Neural crest cell (in vitro differentiated cells): Measurements from ENCODE around the gene ZBTB18. TPM values are rescaled to one million over a fixed set of nuclear protein-coding genes. Genes with fewer than 3 reads are reported as not detected.

Experiments
- DNase-seq: peaks from one replicate; pipeline ENCODE4 v3.0.0; 2021; ENCODE audit warnings: low read depth, mixed read lengths, low spot score
- H3K27ac Mint-ChIP-seq: one replicate; pipeline ENCODE4 v1.8.0; 2021; ENCODE audit warnings: mild to moderate bottlenecking, mixed read lengths; ENCODE audit not compliant: unreplicated experiment
- H3K27me3 Mint-ChIP-seq: 2 replicates; pipeline ENCODE4 v1.8.0; 2021; ENCODE audit warnings: low read depth, mild to moderate bottlenecking, mixed read lengths
- H3K36me3 Mint-ChIP-seq: 2 replicates; pipeline ENCODE4 v1.8.0; 2021; ENCODE audit warnings: low read depth, mild to moderate bottlenecking, mixed read lengths
- H3K4me1 Mint-ChIP-seq: 2 replicates; pipeline ENCODE4 v1.8.0; 2021; ENCODE audit warnings: mixed read lengths
- H3K4me3 Mint-ChIP-seq: one replicate; pipeline ENCODE4 v1.8.0; 2021; ENCODE audit warnings: mild to moderate bottlenecking, mixed read lengths
- H3K9me3 Mint-ChIP-seq: 2 replicates; pipeline ENCODE4 v1.8.0; 2021; ENCODE audit warnings: mixed read lengths
- total RNA-seq: library from RNA; stranded (reverse); gene quantifications from 2 replicates; pipeline ENCODE4 v1.2.1, GENCODE V29; 2021
- TF ChIP-seq, protein P1 (sequence below): fragments of 200-600 bp; sonication (generic); conservative IDR thresholded peaks from 2 replicates; pipeline ENCODE4 v1.5.0; 2021; ENCODE audit warnings: antibody characterized with exemption, mild to moderate bottlenecking

ZBTB18 gene
- total RNA-seq, 1 donor from 2014 or later, result 29.3 TPM

DNA sequence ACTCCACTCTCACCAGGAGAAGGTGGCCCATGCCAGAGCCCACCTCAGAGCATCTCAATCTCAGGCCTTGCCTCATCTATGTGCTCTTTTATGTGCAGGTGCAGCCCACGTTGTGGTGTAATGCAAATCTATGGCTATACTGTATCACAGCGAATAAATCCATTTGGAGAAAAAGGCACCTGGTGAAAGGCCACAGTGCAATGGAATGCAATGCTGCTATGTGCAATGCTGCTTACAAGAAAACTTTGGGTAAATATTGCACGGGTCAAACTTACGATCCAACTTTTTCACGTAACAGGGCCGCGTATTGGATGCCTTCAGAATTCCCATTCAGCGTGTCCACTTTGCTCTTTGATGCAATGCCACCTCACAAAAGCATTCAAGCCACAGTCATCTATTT, 13.5 kb downstream of the ZBTB18 start:
- Mint-ChIP-seq H3K27ac (no peak overlapping the region), H3K27me3 (peaks cover 2% of the 10 kb centered on the region), H3K36me3 (no peaks in the 10 kb centered on the region), H3K4me3 (no peak overlapping the region), H3K9me3 (no peaks in the 10 kb centered on the region), H3K4me1 (peaks cover 37% of the 10 kb centered on the region)
- DNase-seq, result no peak
- TF ChIP-seq, protein P1, sequence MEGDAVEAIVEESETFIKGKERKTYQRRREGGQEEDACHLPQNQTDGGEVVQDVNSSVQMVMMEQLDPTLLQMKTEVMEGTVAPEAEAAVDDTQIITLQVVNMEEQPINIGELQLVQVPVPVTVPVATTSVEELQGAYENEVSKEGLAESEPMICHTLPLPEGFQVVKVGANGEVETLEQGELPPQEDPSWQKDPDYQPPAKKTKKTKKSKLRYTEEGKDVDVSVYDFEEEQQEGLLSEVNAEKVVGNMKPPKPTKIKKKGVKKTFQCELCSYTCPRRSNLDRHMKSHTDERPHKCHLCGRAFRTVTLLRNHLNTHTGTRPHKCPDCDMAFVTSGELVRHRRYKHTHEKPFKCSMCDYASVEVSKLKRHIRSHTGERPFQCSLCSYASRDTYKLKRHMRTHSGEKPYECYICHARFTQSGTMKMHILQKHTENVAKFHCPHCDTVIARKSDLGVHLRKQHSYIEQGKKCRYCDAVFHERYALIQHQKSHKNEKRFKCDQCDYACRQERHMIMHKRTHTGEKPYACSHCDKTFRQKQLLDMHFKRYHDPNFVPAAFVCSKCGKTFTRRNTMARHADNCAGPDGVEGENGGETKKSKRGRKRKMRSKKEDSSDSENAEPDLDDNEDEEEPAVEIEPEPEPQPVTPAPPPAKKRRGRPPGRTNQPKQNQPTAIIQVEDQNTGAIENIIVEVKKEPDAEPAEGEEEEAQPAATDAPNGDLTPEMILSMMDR, result no peak

DNA sequence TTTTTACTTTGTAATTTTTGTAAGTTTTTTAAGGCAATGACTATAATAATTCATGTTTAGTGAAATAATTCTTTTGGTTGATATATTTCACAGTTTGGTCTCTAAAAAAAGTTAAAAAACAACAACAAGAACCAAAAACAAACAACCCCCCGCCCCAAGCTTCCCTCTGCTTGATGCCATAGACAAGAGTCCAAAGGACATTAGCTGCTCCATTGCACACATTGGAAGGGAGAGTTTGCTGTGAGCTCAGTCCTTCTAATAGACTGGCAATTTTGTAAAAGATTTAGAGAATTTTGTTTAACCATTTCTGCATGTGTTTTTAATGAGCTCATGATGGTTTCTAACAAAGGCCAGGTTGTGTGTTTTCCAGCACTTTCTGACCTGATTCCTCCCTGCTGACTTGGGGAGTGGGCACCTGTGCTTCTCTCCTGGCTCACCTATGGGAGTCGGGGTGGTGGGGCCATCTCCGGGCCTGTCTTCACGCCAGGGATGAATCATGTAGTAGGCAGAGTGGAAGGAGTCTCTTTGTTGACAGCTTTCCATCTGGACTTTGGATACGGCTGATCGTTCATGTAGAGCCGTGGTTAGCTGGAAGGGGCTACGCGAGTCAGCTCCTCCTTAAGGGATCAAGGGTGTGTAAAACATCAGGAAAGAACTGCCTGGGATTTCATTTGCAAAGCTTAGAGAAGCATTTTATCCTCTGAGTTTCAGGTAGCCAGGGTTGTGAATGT, 14.1 kb downstream of the ZBTB18 start:
- Mint-ChIP-seq H3K27ac (no peak overlapping the region), H3K4me1 (peaks cover 37% of the 10 kb centered on the region), H3K36me3 (no peaks in the 10 kb centered on the region), H3K9me3 (no peaks in the 10 kb centered on the region), H3K4me3 (no peak overlapping the region), H3K27me3 (peaks cover 2% of the 10 kb centered on the region)
- TF ChIP-seq, protein P1, result no peak
- DNase-seq, result no peak

DNA sequence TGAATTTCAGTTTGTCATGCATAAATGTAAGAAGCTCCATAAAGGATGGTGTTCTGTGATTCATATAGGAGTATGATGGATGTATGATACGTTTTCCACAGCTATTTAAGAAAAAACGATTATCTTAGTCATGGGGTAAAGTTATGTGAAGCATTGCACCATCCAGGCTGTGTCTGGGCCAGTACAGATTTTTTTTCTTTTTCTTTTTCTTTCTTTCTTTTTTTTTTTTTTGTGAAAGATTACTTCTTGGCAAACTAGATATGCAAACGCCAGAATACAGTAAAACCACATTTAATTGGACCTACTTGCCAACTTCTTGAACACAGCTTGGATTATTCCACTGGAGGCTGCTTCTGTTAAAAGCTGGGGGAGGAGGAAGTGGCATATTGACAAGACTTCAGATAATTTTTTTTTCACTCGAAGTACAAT, 14.9 kb downstream of the ZBTB18 start:
- no peak for DNase-seq
- H3K4me1 Mint-ChIP-seq, result peaks cover 37% of the 10 kb centered on the region
- peaks cover 2% of the 10 kb centered on the region for H3K27me3 Mint-ChIP-seq
- no peaks in the 10 kb centered on the region for H3K9me3 Mint-ChIP-seq
- no peaks in the 10 kb centered on the region for H3K36me3 Mint-ChIP-seq
- H3K27ac Mint-ChIP-seq, result no peak overlapping the region
- TF ChIP-seq, protein P1, result no peak
- H3K4me3 Mint-ChIP-seq, result no peak overlapping the region

DNA sequence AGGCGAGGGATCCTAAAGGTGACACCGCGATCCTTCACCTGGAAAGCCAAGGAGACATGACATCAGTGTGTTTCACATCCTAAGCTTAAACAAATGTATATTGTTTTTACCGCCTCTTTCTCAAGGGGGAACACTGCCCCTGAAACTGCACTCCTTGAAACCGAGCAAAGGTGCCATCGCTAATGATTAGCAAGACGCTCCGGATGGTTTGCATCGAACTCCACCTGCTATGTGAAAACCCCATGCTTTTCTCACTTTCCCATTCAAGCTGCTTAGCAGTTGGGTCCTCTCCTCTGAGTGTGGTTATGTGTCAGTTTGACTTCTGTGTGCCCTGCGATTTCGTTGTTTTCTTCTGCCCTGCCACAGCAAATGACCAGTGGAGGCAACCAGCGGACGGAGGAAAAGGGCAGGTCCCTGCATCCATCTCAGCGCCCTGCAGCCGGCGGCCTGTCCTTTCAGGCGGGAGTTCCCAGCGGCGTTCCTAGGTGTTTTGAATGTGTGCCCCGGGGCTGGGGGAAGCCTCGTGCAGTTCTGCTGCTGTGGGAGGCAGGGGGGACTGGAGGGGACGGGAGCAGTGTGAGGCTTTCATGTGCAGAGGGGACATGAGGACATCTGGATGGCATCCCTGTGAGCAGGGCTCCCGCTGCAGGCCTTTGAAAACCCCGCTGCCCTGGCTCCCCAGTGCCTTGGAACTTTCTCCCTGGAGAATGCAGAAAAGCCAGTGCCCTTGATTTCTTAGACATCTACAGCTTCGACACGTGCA, 16.1 kb downstream of the ZBTB18 start:
- no peak overlapping the region for H3K27ac Mint-ChIP-seq
- H3K27me3 Mint-ChIP-seq, result peaks cover 2% of the 10 kb centered on the region
- H3K4me3 Mint-ChIP-seq, result no peak overlapping the region
- no peaks in the 10 kb centered on the region for H3K36me3 Mint-ChIP-seq
- H3K9me3 Mint-ChIP-seq, result no peaks in the 10 kb centered on the region
- DNase-seq, result no peak
- TF ChIP-seq, protein P1, result no peak
- H3K4me1 Mint-ChIP-seq, result peaks cover 37% of the 10 kb centered on the region

DNA sequence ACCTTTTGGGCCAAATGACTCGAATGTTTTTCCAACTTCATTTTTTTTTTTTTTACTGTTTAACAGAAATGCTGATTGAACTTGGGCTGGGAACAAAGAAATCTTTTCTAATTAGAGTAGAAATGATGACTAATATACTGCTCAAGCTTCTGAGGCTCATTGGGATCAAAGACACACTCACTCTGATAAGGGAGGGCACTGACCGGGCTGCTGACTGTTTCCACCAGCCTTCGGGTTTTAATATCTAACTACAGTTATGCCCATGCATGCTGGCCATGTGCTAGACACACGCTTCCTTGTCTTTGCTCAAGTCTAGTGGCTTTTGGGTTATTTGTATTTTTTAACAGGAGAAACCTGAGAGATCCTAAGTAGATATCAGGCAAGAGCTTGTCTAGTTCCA, 16.8 kb downstream of the ZBTB18 start:
- DNase-seq, result no peak
- no peak overlapping the region for H3K4me3 Mint-ChIP-seq
- H3K27me3 Mint-ChIP-seq, result peaks cover 2% of the 10 kb centered on the region
- peaks cover 39% of the 10 kb centered on the region for H3K4me1 Mint-ChIP-seq
- TF ChIP-seq, protein P1, result no peak
- no peaks in the 10 kb centered on the region for H3K36me3 Mint-ChIP-seq
- H3K27ac Mint-ChIP-seq, result no peak overlapping the region
- no peaks in the 10 kb centered on the region for H3K9me3 Mint-ChIP-seq
